Ovary (tissue), 3 donors: ENCODE data around the gene CMTM7.

Experiments
- CTCF ChIP-seq, 3 donors: fragments of 450-650 bp in 2 of 3; fragments of 200-600 bp in 1 of 3; IDR thresholded peaks; one replicate each; pipeline versions ENCODE4 v1.5.1 to v1.8.0; 2016 to 2022; ENCODE audit warnings: antibody characterized with exemption in 3 of 3, mild to moderate bottlenecking in 1 of 3
- EP300 ChIP-seq: sonication (generic); formaldehyde crosslinking; IDR thresholded peaks from one replicate; pipeline ENCODE4 v1.6.1; 2017; ENCODE audit warnings: antibody characterized with exemption
- POLR2A ChIP-seq: fragments of 450-650 bp; IDR thresholded peaks from one replicate; pipeline ENCODE4 v1.6.1; 2017; ENCODE audit warnings: antibody characterized with exemption, mild to moderate bottlenecking, moderate library complexity
- donor health status: DM: no; HTN: no; CAD: no.

GRCh38 chr3:32423534-32423933, 31.9 kb downstream of the CMTM7 start:
- no peak for TF ChIP-seq EP300
- no peak for TF ChIP-seq POLR2A
- no peak for TF ChIP-seq CTCF (IDR thresholded peaks at IDR 0.05)
